ENCODE data around the gene TRABD2B. TPM values are rescaled to one million over a fixed set of nuclear protein-coding genes. Genes with fewer than 3 reads are reported as not detected.

Gene TRABD2B
- total and polyA plus RNA-seq, 2 of the 4 experiments (the other 2 are of a cell fraction), result not detected

DNA sequence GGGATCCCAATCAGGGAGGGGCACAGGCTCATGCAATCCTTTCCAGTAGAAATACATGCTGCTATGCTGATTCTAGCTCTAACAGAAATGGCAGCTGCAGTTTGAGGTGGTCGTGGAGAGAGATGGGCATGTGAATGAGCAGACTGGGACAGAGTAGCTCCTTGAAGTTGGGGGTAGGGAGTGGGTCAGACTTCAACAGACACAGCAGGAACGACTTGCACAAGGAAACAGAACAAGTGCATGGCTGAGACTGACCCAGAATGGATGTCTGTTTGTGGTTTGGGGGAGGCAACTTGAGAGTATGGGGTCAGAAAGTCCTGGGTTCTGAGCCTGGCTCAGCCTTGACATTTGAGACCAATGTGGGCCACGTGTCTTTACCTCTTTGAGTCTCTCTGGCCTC is 25.1 kb upstream of the TRABD2B start:
- intact Hi-C loops (cut with micrococcal nuclease) (no loop called here), dilution Hi-C loops (cut with HindIII; ENCODE audit: low sequenced_read_pairs, unreplicated experiment) (no loop called here), in situ Hi-C loops (cut with MboI; ENCODE audit: low sequenced_read_pairs) (no loop called here)
- WGBS, 2 experiments (ENCODE audit: extremely low coverage in 2 of 2, insufficient read length in 1 of 2), result 0% methylated on average over 1 of the region's 3 CpGs; no CpG with 5 or more reads in 1 of the 2 experiments
- Histone ChIP-seq H2AK5ac (ENCODE audit: low read depth, low read length) (no peak overlapping the region), H2AK9ac (replicated peaks; ENCODE audit: low read depth, low read length, poor library complexity) (no peak overlapping the region), H3K79me1 (ENCODE audit: low read depth in 1 of 2, low read length in 2 of 2) (no peaks in the 10 kb centered on the region), H4K5ac (ENCODE audit: low read depth, low read length) (no peak overlapping the region), H2BK120ac (ENCODE audit: low read depth, low read length) (no peak overlapping the region), H3K36me3 (ENCODE audit: control insufficient read depth, insufficient read depth, low read length) (no peaks in the 10 kb centered on the region), H2BK5ac (ENCODE audit: low read depth, low read length, poor library complexity, severe bottlenecking) (no peak overlapping the region), H3K14ac (replicated peaks; ENCODE audit: low read depth, low read length) (no peak overlapping the region), H4K91ac (ENCODE audit: insufficient read depth, low read depth, low read length) (no peak overlapping the region), H3K27ac (ENCODE audit: insufficient read depth, low read length) (no peak overlapping the region), H3K4me2 (ENCODE audit: low read depth, low read length) (no peak overlapping the region), H2AFZ (replicated peaks; ENCODE audit: low read length, poor library complexity) (no peak overlapping the region), H3K18ac (ENCODE audit: low read depth, low read length) (no peak overlapping the region), H3K9me1 (ENCODE audit: insufficient read depth, low read length) (no peaks in the 10 kb centered on the region), H2BK20ac (ENCODE audit: low read depth, low read length) (no peak overlapping the region), H3K56ac (ENCODE audit: extremely low read depth, insufficient read depth, low read length) (no peak overlapping the region), H3K27me3 (ENCODE audit: control insufficient read depth, insufficient read depth, low read length) (no peaks in the 10 kb centered on the region), H2BK15ac (ENCODE audit: low read depth, low read length) (no peak overlapping the region), H3K9ac (ENCODE audit: low read depth, low read length) (no peak overlapping the region), H4K20me1 (ENCODE audit: insufficient read depth, low read length) (no peaks in the 10 kb centered on the region), H4K8ac (ENCODE audit: low read depth in 2 of 2, low read length in 2 of 2) (no peak overlapping the region), H3K9me3 (ENCODE audit: control insufficient read depth, insufficient read depth, low read length) (no peaks in the 10 kb centered on the region), H3K4me1 (ENCODE audit: control insufficient read depth, insufficient read depth, low read length) (no peaks in the 10 kb centered on the region), H3K23ac (ENCODE audit: low read depth, low read length) (no peak overlapping the region), H3K4me3 (ENCODE audit: insufficient read depth, low read depth, low read length) (no peak overlapping the region), H3K4ac (ENCODE audit: low read depth, low read length) (no peak overlapping the region)
- no TSS peak for BruUV-seq (replicated peaks)
- ChIA-PET POLR2A (ENCODE audit: unreplicated experiment) (no interaction called here), CTCF (no interaction called here)
- no peak for ATAC-seq (ENCODE audit: low read depth)
- no peak for TF ChIP-seq MAZ (IDR thresholded peaks at IDR 0.05; ENCODE audit: borderline replicate concordance, low read depth, low read length)
- TF ChIP-seq BHLHE40 (IDR thresholded peaks at IDR 0.05; ENCODE audit: low read depth, low read length), result no peak
- no peak for TF ChIP-seq FOS (IDR thresholded peaks at IDR 0.05; ENCODE audit: low read depth, low read length)
- no peak for TF ChIP-seq CHD1 (IDR thresholded peaks at IDR 0.05; ENCODE audit: low read depth, low read length)
- TF ChIP-seq CTCF (conservative IDR thresholded peaks at IDR 0.05; ENCODE audit: low read depth, low read length), result no peak
- no peak for TF ChIP-seq RFX5 (IDR thresholded peaks at IDR 0.05; ENCODE audit: low read depth, low read length)
- no peak for TF ChIP-seq MXI1 (IDR thresholded peaks at IDR 0.05; ENCODE audit: borderline replicate concordance, low read depth, low read length)
- no peak for TF ChIP-seq SMC3 (IDR thresholded peaks at IDR 0.05; ENCODE audit: low read depth, low read length)
- TF ChIP-seq RAD21 (IDR thresholded peaks at IDR 0.05; ENCODE audit: low read length), result no peak
- TF ChIP-seq, protein P1, sequence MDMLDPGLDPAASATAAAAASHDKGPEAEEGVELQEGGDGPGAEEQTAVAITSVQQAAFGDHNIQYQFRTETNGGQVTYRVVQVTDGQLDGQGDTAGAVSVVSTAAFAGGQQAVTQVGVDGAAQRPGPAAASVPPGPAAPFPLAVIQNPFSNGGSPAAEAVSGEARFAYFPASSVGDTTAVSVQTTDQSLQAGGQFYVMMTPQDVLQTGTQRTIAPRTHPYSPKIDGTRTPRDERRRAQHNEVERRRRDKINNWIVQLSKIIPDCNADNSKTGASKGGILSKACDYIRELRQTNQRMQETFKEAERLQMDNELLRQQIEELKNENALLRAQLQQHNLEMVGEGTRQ (IDR thresholded peaks at IDR 0.05; ENCODE audit: low read depth, low read length), result no peak
- TF ChIP-seq CEBPB (IDR thresholded peaks at IDR 0.05; ENCODE audit: low read depth, low read length), result no peak
- no peak for TF ChIP-seq POLR2A (IDR thresholded peaks at IDR 0.05; ENCODE audit: low read depth, low read length)
- TF ChIP-seq, protein P2, sequence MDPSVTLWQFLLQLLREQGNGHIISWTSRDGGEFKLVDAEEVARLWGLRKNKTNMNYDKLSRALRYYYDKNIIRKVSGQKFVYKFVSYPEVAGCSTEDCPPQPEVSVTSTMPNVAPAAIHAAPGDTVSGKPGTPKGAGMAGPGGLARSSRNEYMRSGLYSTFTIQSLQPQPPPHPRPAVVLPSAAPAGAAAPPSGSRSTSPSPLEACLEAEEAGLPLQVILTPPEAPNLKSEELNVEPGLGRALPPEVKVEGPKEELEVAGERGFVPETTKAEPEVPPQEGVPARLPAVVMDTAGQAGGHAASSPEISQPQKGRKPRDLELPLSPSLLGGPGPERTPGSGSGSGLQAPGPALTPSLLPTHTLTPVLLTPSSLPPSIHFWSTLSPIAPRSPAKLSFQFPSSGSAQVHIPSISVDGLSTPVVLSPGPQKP (IDR thresholded peaks at IDR 0.05; ENCODE audit: borderline replicate concordance, low read depth, low read length), result no peak
- DNase-seq, result no peak
